ENCODE data around the gene TRAPPC6A.

DNA sequence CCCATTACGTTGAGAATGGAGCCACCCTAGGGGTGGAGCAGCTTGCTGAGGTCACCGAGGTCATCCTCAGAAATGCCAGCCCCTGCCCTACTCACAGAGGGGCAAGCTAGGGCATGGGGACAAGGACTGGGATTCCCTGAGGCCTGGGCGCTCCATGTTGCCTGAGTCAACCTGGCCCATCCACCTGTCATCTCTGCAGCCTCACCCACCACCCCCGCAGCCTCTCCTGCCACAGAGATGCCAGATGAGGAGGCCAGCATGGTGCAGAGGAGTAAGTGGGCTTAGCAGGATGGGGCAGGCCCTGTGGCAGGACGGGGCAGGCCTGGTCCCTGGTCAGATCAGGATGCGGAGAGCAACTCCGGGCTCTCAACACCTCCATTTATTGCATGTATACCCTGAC lies 26.7 kb downstream of the TRAPPC6A start:
- TF ChIP-seq, protein P1, sequence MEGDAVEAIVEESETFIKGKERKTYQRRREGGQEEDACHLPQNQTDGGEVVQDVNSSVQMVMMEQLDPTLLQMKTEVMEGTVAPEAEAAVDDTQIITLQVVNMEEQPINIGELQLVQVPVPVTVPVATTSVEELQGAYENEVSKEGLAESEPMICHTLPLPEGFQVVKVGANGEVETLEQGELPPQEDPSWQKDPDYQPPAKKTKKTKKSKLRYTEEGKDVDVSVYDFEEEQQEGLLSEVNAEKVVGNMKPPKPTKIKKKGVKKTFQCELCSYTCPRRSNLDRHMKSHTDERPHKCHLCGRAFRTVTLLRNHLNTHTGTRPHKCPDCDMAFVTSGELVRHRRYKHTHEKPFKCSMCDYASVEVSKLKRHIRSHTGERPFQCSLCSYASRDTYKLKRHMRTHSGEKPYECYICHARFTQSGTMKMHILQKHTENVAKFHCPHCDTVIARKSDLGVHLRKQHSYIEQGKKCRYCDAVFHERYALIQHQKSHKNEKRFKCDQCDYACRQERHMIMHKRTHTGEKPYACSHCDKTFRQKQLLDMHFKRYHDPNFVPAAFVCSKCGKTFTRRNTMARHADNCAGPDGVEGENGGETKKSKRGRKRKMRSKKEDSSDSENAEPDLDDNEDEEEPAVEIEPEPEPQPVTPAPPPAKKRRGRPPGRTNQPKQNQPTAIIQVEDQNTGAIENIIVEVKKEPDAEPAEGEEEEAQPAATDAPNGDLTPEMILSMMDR (IDR thresholded peaks at IDR 0.05), result no peak
- TF ChIP-seq EZH2 (IDR thresholded peaks at IDR 0.05; ENCODE audit: borderline replicate concordance, insufficient read depth, low read depth, low read length, poor library complexity, severe bottlenecking), result no peak
